ENCODE data around the gene RHBDF2.

GRCh38 chr17:76467366-76467765 is 33.9 kb downstream of the RHBDF2 start, which contains the start of gene AANAT:
- TF ChIP-seq MYC (IDR thresholded peaks at IDR 0.05; ENCODE audit: low read depth, low read length) = no peak
- TF ChIP-seq CTCF (IDR thresholded peaks at IDR 0.05; ENCODE audit: extremely low read depth in 1 of 2, insufficient read depth in 1 of 2, low read depth in 1 of 2, low read length in 2 of 2) = no peak
- TF ChIP-seq POLR2A (IDR thresholded peaks at IDR 0.05; ENCODE audit: low read depth, low read length) = no peak
- no peak for TF ChIP-seq POLR2AphosphoS5 (IDR thresholded peaks at IDR 0.05; ENCODE audit: insufficient read depth, low read depth, low read length)
- TF ChIP-seq GATA2 (IDR thresholded peaks at IDR 0.05; ENCODE audit: insufficient read depth, insufficient read length, low read depth, low read length) = no peak
- no peak for TF ChIP-seq MAX (IDR thresholded peaks at IDR 0.05; ENCODE audit: insufficient read depth, insufficient read length)
- TF ChIP-seq EZH2 (IDR thresholded peaks at IDR 0.05; ENCODE audit: borderline replicate concordance, low read depth, low read length, severe bottlenecking) = no peak
- TF ChIP-seq FOS (IDR thresholded peaks at IDR 0.05; ENCODE audit: borderline replicate concordance, insufficient read depth, low read length) = no peak
